Fibroblast of the aortic adventitia (primary cell): Measurements from ENCODE around the gene TMEM263. TPM values are rescaled to one million over a fixed set of nuclear protein-coding genes. Genes with fewer than 3 reads are reported as not detected.
A peak's percentile ranks its signal among the peaks of the same experiment; 100 is the strongest.

Experiments used
- DNase-seq: peaks from one replicate; pipeline ENCODE4 v3.0.0-alpha.2; 2010; ENCODE audit warnings: low read depth
- H3K4me3 ChIP-seq: 2 replicates; pipeline ENCODE4 v1.5.1; 2011; ENCODE audit warnings: low read depth, mild to moderate bottlenecking, control low read depth, low read length, moderate library complexity
- CTCF ChIP-seq: IDR thresholded peaks from 2 replicates; pipeline ENCODE4 v1.5.1; 2011; ENCODE audit warnings: mild to moderate bottlenecking, low read length, control low read depth, inconsistent platforms; ENCODE audit not compliant: insufficient read depth
- total RNA-seq: library from RNA; depleted of rRNA; stranded (reverse); fragments of >200 nt; gene quantifications from 2 replicates; pipeline ENCODE4 v1.2.3, GENCODE V29; 2012; ENCODE audit warnings: low replicate concordance

Gene TMEM263
- total RNA-seq, 1 donor = 138 TPM

- no peak overlapping the region for H3K4me3 ChIP-seq
- no peak for TF ChIP-seq CTCF
- peak; percentile 86 for DNase-seq
These were observed 20.4 kb downstream of the TMEM263 start for GRCh38 chr12:106975993-106976658.

- no peak for TF ChIP-seq CTCF
- no peak for DNase-seq
- no peak overlapping the region for H3K4me3 ChIP-seq
These were observed 21.0 kb downstream of the TMEM263 start for GRCh38 chr12:106976668-106977067.

DNA sequence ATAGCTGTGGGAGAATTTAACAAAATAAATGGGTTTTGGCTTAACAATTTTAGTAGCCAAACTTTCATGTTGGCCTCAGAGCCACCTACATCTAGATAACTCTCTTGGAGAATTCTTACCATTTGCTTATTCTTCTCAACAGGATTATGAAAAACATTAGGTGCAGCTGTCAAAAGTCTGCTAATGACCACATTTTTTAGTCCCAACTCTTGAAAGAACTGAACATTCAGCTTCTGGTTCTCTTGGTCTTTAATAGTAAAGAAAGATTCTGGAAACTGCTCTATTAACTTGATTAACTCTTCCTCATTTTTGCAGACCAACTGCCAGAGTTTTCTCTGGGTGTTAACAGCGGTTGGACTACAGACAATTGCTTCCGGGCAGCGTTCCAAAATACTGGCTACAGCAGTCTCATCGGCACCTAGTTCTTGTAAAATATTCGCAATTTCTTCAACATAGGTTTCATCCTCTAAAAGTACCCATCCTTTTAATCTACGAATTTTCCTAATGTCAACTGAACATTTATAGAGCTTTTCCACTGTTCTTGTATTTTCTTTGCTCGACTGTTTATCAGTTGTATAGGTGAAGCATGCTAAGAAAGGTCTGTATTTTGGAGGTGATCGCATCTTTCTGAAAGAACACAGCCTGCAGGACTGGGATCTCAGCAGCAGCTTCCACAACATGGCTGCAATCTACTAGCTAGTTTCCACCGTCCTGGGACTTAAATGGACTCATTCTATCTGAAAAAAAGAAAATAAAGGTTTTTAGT, 22.5 kb downstream of the TMEM263 start:
- no peak for TF ChIP-seq CTCF
- H3K4me3 ChIP-seq = no peak overlapping the region
- DNase-seq = peak; percentile 62

DNA sequence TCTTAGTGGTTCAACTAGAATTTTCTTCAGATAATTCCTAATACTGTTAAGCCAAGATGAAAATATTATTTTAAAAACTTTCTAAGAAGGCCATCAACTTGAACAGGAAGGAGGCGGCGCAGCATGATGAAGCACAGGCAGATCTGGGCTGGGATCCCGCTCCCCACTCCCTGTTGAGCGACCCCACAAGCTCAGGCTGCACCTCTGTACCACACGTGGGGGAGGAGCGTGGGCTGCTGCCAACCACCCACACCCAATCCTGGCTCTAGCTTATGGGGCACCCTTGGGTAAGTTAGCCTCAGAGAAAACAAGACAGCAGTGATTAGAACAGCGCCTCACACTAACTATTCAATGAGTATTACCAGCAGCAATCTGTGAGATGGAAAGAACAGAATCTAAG, 25.2 kb downstream of the TMEM263 start:
- DNase-seq = no peak
- TF ChIP-seq CTCF = no peak
- no peak overlapping the region for H3K4me3 ChIP-seq

GRCh38 chr12:106981788-106982187, 26.1 kb downstream of the TMEM263 start:
- peak; percentile 58 for DNase-seq
- H3K4me3 ChIP-seq = no peak overlapping the region
- no peak for TF ChIP-seq CTCF

- no peak overlapping the region for H3K4me3 ChIP-seq
- no peak for TF ChIP-seq CTCF
- DNase-seq = no peak
These were observed 26.5 kb downstream of the TMEM263 start for GRCh38 chr12:106982229-106982628.
